HEK293 (cell line): ENCODE measurements around the gene SESTD1.
"Not testable (repeated sequence)": the region's sequence is repeated elsewhere in the genome, so short reads cannot be mapped to it uniquely, and the experiment has no call there.

Experiments
- GLI4 ChIP-seq: fragments of 450-650 bp; formaldehyde crosslinking; IDR thresholded peaks from 2 replicates; pipeline ENCODE4 v1.5.1; 2016; ENCODE audit warnings: missing biosample characterization, missing genetic modification characterization
- YY1 ChIP-seq: fragments of 450-650 bp; formaldehyde crosslinking; IDR thresholded peaks from 2 replicates; pipeline ENCODE4 v1.5.1; 2018; ENCODE audit warnings: missing biosample characterization, missing genetic modification characterization
- ZBTB1 ChIP-seq: fragments of 450-650 bp; formaldehyde crosslinking; IDR thresholded peaks from 2 replicates; pipeline ENCODE4 v1.5.1; 2016; ENCODE audit warnings: missing biosample characterization, missing genetic modification characterization
- ZNF146 ChIP-seq: fragments of 450-650 bp; formaldehyde crosslinking; IDR thresholded peaks from 2 replicates; pipeline ENCODE4 v1.5.1; 2016; ENCODE audit warnings: missing biosample characterization, missing genetic modification characterization
- ZNF19 ChIP-seq: fragments of 450-650 bp; formaldehyde crosslinking; IDR thresholded peaks from 2 replicates; pipeline ENCODE4; 2016; ENCODE audit warnings: missing biosample characterization, missing genetic modification characterization, low read depth
- ZNF292 ChIP-seq: fragments of 450-650 bp; formaldehyde crosslinking; IDR thresholded peaks from 2 replicates; pipeline ENCODE4 v1.5.1; 2016; ENCODE audit warnings: low read depth, missing biosample characterization, missing genetic modification characterization, borderline replicate concordance
- TF ChIP-seq, protein P1 (sequence below): fragments of 450-650 bp; formaldehyde crosslinking; IDR thresholded peaks from 2 replicates; pipeline ENCODE4 v1.5.1; 2017; ENCODE audit warnings: missing biosample characterization, missing genetic modification characterization
- TF ChIP-seq, protein P2 (sequence below): fragments of 450-650 bp; formaldehyde crosslinking; IDR thresholded peaks from 2 replicates; pipeline ENCODE4 v1.5.1; 2016; ENCODE audit warnings: missing biosample characterization, missing genetic modification characterization
- TF ChIP-seq, protein P3 (sequence below): fragments of 450-650 bp; formaldehyde crosslinking; IDR thresholded peaks from 2 replicates; pipeline ENCODE4 v1.5.1; 2016; ENCODE audit warnings: missing biosample characterization, missing genetic modification characterization

DNA sequence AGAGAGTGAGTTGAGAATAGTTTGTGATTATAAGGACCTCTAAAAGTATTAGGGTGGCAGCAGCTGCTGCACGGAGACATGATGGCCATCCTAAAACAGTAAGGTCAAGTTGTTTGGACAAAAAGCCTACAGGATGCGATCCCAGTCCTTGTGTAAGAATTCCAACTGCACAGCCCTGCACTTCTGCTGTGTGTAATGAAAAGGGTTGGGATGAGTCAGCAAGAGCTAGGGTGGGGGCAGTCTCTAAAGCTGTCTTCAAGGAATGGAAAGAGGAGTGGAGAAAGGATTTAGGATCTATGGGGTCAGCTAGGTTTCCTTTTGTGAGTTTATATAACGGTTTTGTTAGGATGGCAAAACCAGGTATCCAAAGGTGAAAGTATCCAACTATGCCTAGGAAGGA lies 211.1 kb downstream of the SESTD1 start:
- TF ChIP-seq, protein P1, sequence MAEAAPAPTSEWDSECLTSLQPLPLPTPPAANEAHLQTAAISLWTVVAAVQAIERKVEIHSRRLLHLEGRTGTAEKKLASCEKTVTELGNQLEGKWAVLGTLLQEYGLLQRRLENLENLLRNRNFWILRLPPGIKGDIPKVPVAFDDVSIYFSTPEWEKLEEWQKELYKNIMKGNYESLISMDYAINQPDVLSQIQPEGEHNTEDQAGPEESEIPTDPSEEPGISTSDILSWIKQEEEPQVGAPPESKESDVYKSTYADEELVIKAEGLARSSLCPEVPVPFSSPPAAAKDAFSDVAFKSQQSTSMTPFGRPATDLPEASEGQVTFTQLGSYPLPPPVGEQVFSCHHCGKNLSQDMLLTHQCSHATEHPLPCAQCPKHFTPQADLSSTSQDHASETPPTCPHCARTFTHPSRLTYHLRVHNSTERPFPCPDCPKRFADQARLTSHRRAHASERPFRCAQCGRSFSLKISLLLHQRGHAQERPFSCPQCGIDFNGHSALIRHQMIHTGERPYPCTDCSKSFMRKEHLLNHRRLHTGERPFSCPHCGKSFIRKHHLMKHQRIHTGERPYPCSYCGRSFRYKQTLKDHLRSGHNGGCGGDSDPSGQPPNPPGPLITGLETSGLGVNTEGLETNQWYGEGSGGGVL (tag by site-specific recombination) = not testable (repeated sequence)
- not testable (repeated sequence) for TF ChIP-seq ZNF19; YY1 (tag by site-specific recombination); ZBTB1; GLI4; ZNF292; ZNF146 (tag by site-specific recombination)
- TF ChIP-seq, protein P2, sequence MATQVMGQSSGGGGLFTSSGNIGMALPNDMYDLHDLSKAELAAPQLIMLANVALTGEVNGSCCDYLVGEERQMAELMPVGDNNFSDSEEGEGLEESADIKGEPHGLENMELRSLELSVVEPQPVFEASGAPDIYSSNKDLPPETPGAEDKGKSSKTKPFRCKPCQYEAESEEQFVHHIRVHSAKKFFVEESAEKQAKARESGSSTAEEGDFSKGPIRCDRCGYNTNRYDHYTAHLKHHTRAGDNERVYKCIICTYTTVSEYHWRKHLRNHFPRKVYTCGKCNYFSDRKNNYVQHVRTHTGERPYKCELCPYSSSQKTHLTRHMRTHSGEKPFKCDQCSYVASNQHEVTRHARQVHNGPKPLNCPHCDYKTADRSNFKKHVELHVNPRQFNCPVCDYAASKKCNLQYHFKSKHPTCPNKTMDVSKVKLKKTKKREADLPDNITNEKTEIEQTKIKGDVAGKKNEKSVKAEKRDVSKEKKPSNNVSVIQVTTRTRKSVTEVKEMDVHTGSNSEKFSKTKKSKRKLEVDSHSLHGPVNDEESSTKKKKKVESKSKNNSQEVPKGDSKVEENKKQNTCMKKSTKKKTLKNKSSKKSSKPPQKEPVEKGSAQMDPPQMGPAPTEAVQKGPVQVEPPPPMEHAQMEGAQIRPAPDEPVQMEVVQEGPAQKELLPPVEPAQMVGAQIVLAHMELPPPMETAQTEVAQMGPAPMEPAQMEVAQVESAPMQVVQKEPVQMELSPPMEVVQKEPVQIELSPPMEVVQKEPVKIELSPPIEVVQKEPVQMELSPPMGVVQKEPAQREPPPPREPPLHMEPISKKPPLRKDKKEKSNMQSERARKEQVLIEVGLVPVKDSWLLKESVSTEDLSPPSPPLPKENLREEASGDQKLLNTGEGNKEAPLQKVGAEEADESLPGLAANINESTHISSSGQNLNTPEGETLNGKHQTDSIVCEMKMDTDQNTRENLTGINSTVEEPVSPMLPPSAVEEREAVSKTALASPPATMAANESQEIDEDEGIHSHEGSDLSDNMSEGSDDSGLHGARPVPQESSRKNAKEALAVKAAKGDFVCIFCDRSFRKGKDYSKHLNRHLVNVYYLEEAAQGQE (tag by site-specific recombination) = not testable (repeated sequence)
- TF ChIP-seq, protein P3, sequence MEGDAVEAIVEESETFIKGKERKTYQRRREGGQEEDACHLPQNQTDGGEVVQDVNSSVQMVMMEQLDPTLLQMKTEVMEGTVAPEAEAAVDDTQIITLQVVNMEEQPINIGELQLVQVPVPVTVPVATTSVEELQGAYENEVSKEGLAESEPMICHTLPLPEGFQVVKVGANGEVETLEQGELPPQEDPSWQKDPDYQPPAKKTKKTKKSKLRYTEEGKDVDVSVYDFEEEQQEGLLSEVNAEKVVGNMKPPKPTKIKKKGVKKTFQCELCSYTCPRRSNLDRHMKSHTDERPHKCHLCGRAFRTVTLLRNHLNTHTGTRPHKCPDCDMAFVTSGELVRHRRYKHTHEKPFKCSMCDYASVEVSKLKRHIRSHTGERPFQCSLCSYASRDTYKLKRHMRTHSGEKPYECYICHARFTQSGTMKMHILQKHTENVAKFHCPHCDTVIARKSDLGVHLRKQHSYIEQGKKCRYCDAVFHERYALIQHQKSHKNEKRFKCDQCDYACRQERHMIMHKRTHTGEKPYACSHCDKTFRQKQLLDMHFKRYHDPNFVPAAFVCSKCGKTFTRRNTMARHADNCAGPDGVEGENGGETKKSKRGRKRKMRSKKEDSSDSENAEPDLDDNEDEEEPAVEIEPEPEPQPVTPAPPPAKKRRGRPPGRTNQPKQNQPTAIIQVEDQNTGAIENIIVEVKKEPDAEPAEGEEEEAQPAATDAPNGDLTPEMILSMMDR = not testable (repeated sequence)
